Measurements from ENCODE around the gene ANOS1.
"Not testable (repeated sequence)": the region's sequence is repeated elsewhere in the genome, so short reads cannot be mapped to it uniquely, and the experiment has no call there.

The ANOS1 gene

GRCh38 chrX:8607326-8607725, 124.6 kb downstream of the ANOS1 start:
- no peak for DNase-seq (ENCODE audit: low read depth)

DNA sequence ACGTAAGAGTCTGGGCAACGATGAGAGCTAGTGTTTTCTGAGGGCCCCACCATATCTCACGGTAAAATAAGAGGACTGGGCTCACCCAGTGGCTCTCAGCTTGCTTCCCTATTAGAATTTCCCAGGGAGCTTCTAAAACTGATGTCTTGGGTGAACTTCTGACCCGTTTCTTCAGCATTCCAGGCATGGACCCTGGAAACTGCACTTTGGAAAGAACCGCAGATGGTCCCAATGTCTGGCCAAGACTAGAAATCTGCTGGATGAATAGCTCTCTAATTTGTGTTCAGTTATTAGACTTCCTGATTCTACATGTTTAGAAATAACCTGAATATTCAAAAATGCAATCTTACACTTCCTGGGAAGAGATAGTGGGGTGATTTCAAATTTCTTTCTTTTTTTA, 127.8 kb downstream of the ANOS1 start:
- DNase-seq (ENCODE audit: low read depth) = no peak

DNA sequence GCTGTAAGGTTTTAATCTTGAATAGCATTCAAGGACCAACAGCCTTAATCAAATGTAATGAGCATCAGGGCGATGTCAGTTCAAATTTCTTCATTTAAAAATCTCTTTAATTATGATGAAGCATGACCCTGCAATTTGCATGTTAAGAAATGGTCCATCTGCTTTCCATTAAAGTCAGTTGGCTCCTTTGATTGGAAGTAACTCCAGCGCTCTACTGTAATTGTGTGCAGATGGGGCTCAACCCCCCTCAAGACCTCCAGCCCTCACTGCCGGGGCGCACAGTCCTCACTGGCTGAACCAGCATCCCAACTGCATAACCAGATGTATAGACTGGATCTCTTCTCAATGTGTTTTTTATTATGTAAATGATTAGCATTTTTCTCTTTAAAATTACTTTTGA, 140.4 kb downstream of the ANOS1 start:
- DNase-seq (ENCODE audit: low read depth) = no peak

DNA sequence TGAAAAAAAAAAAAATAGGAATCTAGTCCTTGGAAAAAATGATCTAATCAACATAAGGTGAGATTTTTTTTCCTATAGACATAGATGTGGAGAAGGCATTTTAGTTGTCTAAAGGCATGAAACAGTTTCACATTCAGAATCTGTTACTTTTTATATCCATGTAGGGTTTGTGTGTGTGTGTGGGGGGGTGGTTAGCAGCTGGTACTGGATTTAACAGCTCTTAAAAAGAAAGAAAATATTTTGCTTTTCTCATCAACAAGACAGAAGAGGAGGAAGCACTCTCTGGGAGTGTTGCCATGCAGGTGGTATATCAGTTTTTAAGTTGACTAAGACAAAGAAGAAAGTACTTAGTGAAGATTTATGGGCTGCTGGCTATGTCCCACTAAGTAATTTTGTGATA, 145.0 kb downstream of the ANOS1 start:
- no peak for DNase-seq (ENCODE audit: low read depth)

GRCh38 chrX:8579602-8580001, 152.3 kb downstream of the ANOS1 start:
- no peak for DNase-seq (ENCODE audit: low read depth)

DNA sequence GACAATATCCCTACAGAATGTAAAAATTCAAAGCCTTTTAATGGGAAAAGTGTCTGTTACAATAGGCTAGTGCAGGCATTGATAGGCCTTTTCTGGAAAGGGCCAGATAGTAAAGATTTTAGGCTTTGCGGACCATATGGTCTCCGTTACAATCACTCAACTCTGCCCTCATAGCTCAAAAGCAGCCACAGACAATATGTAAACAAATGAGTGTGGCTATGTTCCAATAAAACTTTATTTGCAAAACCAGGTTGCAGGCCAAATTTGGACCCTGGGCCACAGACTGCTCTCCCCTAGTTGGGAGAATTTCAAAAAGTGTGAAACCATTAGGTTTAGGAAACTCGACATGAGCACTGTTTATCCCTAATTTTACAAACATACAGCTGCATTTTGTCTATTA, 155.1 kb downstream of the ANOS1 start:
- no peak for DNase-seq (ENCODE audit: low read depth)

DNA sequence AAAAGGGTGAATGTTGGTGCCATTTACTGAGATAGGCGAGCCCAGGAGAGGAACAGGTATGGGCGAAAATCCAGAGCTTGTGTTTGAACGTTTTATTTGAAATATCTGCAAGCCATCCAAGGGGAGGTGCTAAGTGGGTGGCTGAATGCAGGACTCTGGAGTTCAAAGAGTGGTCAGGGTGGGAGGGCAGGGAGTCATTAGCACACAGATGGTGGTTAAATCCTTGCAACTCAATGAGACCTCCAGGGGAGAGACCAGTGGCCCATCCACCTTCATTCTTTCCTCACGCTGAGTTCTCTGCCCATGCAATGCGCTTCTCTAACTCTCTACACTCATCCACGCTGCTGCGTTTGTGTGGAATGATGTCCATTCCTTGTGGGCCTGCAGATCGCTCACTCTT, 166.2 kb downstream of the ANOS1 start:
- no peak for DNase-seq (ENCODE audit: low read depth)

- DNase-seq (ENCODE audit: low read depth) = no peak
Measured at GRCh38 chrX:8548446-8548845, 183.5 kb downstream of the ANOS1 start.

- DNase-seq (ENCODE audit: low read depth) = no peak
Measured at GRCh38 chrX:8546715-8547114, 185.2 kb downstream of the ANOS1 start.

GRCh38 chrX:8520791-8521190, 211.1 kb downstream of the ANOS1 start:
- DNase-seq (ENCODE audit: low read depth) = no peak

DNA sequence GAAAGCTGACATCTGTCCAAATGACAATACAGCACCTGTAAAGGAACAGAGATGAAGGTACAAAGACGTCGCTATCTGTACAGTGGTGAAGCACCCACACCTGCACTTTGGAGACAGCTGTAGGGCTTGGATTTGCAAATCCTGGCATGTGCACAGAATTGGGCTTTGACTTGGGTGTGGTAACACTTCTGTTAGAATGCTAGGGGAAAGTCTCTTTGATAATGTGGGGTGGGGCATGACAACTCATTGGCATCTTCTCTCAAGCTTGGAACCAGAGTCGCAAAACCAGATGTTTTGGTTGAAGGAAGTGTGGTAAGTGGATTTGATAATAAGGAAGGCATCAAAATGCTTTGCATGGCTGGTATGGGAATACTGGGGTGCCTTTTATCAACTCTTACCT, 211.8 kb downstream of the ANOS1 start:
- DNase-seq (ENCODE audit: low read depth) = no peak

- DNase-seq (ENCODE audit: low read depth) = no peak
Measured at GRCh38 chrX:8504451-8504850, 227.5 kb downstream of the ANOS1 start.

GRCh38 chrX:8502101-8502500, 229.8 kb downstream of the ANOS1 start:
- DNase-seq (ENCODE audit: low read depth) = not testable (repeated sequence)

- no peak for DNase-seq (ENCODE audit: low read depth)
Measured at GRCh38 chrX:8500203-8500602, 231.7 kb downstream of the ANOS1 start.

GRCh38 chrX:8495036-8495435, 236.9 kb downstream of the ANOS1 start:
- not testable (repeated sequence) for DNase-seq (ENCODE audit: low read depth)

DNA sequence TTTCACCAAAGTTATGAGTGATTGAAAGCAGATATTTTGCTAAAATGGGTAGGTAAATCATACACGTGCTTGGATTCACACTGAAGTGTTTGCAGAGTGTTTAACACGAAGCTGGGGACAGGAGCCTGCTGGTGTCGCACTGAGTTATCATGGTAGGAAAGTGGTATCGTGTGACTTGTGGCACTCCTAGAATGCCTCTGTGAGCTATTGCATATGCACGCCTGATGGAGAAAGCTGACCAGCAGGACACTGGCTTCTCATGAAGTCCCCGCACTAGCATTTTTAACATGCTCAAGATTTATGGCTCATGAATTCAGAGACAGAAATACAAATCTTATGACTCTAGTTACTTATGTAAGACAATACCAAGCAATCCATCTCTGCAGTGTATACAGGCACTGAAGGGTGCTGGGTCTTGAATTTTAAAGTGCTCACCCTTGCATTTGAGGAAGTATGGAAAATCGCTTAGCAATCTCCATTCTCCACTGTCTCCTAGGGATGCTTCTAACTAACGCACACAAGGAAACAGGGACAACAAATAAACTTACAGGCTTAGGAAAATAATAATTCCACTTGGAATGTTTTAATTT, 247.5 kb downstream of the ANOS1 start:
- DNase-seq (ENCODE audit: low read depth) = no peak

Measured in T-helper 22 cell (primary cell).